Mesodermal cell (in vitro differentiated cells): ENCODE measurements around the gene ZNF576. TPM values are rescaled to one million over a fixed set of nuclear protein-coding genes. Genes with fewer than 3 reads are reported as not detected.
"Not testable (repeated sequence)": the region's sequence is repeated elsewhere in the genome, so short reads cannot be mapped to it uniquely, and the experiment has no call there.

Experiments
- H3K27ac ChIP-seq: 2 replicates; pipeline ENCODE4 v1.7.0; 2013; ENCODE audit warnings: mild to moderate bottlenecking, low read depth, low read length, moderate library complexity; ENCODE audit not compliant: severe bottlenecking
- H3K36me3 ChIP-seq: 2 replicates; pipeline ENCODE4 v1.7.1; 2013; ENCODE audit warnings: mild to moderate bottlenecking, low read length, moderate library complexity; ENCODE audit not compliant: control insufficient read depth, insufficient read depth
- H3K4me1 ChIP-seq: one replicate; pipeline ENCODE4 v1.7.1; 2013; ENCODE audit warnings: mild to moderate bottlenecking, low read length; ENCODE audit not compliant: insufficient read depth, control insufficient read depth, poor library complexity, severe bottlenecking
- H3K4me3 ChIP-seq: 2 replicates; pipeline ENCODE4 v1.7.0; 2013; ENCODE audit warnings: low read length, control low read depth, mild to moderate bottlenecking; ENCODE audit not compliant: insufficient read depth, poor library complexity, severe bottlenecking; ENCODE audit errors: extremely low read depth
- H3K9me3 ChIP-seq: 2 replicates; pipeline ENCODE4 v1.7.1; 2013; ENCODE audit warnings: mild to moderate bottlenecking, low read length, moderate library complexity; ENCODE audit not compliant: control insufficient read depth
- WGBS, 2 experiments: methylation state at CpG; one replicate each; pipeline ENCODE4 v1.1.5; 2013; ENCODE audit warnings: missing lambda C conversion rate in 2 of 2; ENCODE audit not compliant: insufficient coverage in 2 of 2; 5-methylcytosine and 5-hydroxymethylcytosine counted together
- polyA plus RNA-seq, 2 experiments: library from polyadenylated mRNA; stranded (reverse); fragments of 50-300 nt; gene quantifications; one replicate each; pipeline ENCODE4 v1.2.3, GENCODE V29; 2013

Gene ZNF576
- 8.4 TPM for polyA plus RNA-seq (2013, experiment 1 of 2)
- polyA plus RNA-seq (2013, experiment 2 of 2): 8.9 TPM

- no peaks in the 10 kb centered on the region for H3K4me1 ChIP-seq
- peaks cover 60% of the 10 kb centered on the region for H3K36me3 ChIP-seq
- no peaks in the 10 kb centered on the region for H3K9me3 ChIP-seq
- H3K4me3 ChIP-seq: peak within 1 kb of the TSS; percentile 83
- 0% methylated on average over 35 to 59 of the region's 60 CpGs for WGBS, 2 experiments
- peak within 1 kb of the TSS; percentile 100 for H3K27ac ChIP-seq
Observed at GRCh38 chr19:43595999-43596841, at the start of gene ZNF576, which contains the start of gene IRGQ. Gene ZNF576 (plus strand): TSS chr19:43596595. CDS start chr19:43597109, 514 bp downstream. Gene IRGQ (minus strand): TSS chr19:43596134. CDS start chr19:43595338, 796 bp downstream.

- not testable (repeated sequence) for H3K4me3 ChIP-seq, H3K4me1 ChIP-seq, H3K9me3 ChIP-seq, H3K27ac ChIP-seq
- H3K36me3 ChIP-seq: peaks cover 81% of the 10 kb centered on the region
- no CpG with 5 or more reads among the region's 24 CpGs for WGBS, 2 experiments
Observed at GRCh38 chr19:43547926-43548325, 48.5 kb upstream of the ZNF576 start.

GRCh38 chr19:43548706-43549105 is 47.7 kb upstream of the ZNF576 start:
- no peak overlapping the region for H3K4me3 ChIP-seq
- no peaks in the 10 kb centered on the region for H3K9me3 ChIP-seq
- H3K27ac ChIP-seq: no peak overlapping the region
- H3K36me3 ChIP-seq: peaks cover 80% of the 10 kb centered on the region
- no peaks in the 10 kb centered on the region for H3K4me1 ChIP-seq
- WGBS, 2 experiments: 83 to 100% methylated on average over 1 of the region's 2 CpGs

- WGBS, 2 experiments: 87 to 91% methylated on average over 11 to 17 of the region's 23 CpGs
- peaks cover 77% of the 10 kb centered on the region for H3K36me3 ChIP-seq
- no peak overlapping the region for H3K27ac ChIP-seq
- no peaks in the 10 kb centered on the region for H3K4me1 ChIP-seq
- no peak overlapping the region for H3K4me3 ChIP-seq
- H3K9me3 ChIP-seq: no peaks in the 10 kb centered on the region
Observed at GRCh38 chr19:43551399-43552197, 44.8 kb upstream of the ZNF576 start.

- no peak overlapping the region for H3K27ac ChIP-seq
- H3K9me3 ChIP-seq: no peaks in the 10 kb centered on the region
- peaks cover 72% of the 10 kb centered on the region for H3K36me3 ChIP-seq
- no peaks in the 10 kb centered on the region for H3K4me1 ChIP-seq
- no CpG with 5 or more reads among the region's 3 CpGs for WGBS, 2 experiments
- H3K4me3 ChIP-seq: no peak overlapping the region
Observed at GRCh38 chr19:43552198-43552450, 44.3 kb upstream of the ZNF576 start.

- H3K36me3 ChIP-seq: peaks cover 72% of the 10 kb centered on the region
- H3K27ac ChIP-seq: no peak overlapping the region
- no peaks in the 10 kb centered on the region for H3K4me1 ChIP-seq
- no peaks in the 10 kb centered on the region for H3K9me3 ChIP-seq
- no peak overlapping the region for H3K4me3 ChIP-seq
- WGBS, 2 experiments: 100% methylated on average over 1 of the region's 3 CpGs
Observed at GRCh38 chr19:43552616-43553015, 43.8 kb upstream of the ZNF576 start.

GRCh38 chr19:43553656-43554055 is 42.7 kb upstream of the ZNF576 start:
- H3K4me3 ChIP-seq: no peak overlapping the region
- H3K27ac ChIP-seq: no peak overlapping the region
- 94 to 95% methylated on average over 4 of the region's 4 CpGs for WGBS, 2 experiments
- no peaks in the 10 kb centered on the region for H3K9me3 ChIP-seq
- H3K4me1 ChIP-seq: no peaks in the 10 kb centered on the region
- peaks cover 76% of the 10 kb centered on the region for H3K36me3 ChIP-seq

GRCh38 chr19:43554317-43554895 is 42.0 kb upstream of the ZNF576 start:
- no peak overlapping the region for H3K27ac ChIP-seq
- H3K4me1 ChIP-seq: no peaks in the 10 kb centered on the region

GRCh38 chr19:43555185-43555770 is 41.1 kb upstream of the ZNF576 start:
- Histone ChIP-seq H3K4me3 (no peak overlapping the region), H3K27ac (no peak overlapping the region), H3K4me1 (no peaks in the 10 kb centered on the region), H3K9me3 (no peaks in the 10 kb centered on the region), H3K36me3 (peaks cover 70% of the 10 kb centered on the region)
- WGBS, 2 experiments: 29 to 39% methylated on average over 3 to 6 of the region's 8 CpGs

More at GRCh38 chr19:43554317-43554895, 42.0 kb upstream of the ZNF576 start:
- peaks cover 74% of the 10 kb centered on the region for H3K36me3 ChIP-seq
- H3K4me3 ChIP-seq: no peak overlapping the region
- WGBS, 2 experiments: 95 to 96% methylated on average over 15 of the region's 15 CpGs
- H3K9me3 ChIP-seq: no peaks in the 10 kb centered on the region

- WGBS, 2 experiments: 89 to 97% methylated on average over 2 to 4 of the region's 6 CpGs
Observed at GRCh38 chr19:43560687-43561086, 35.7 kb upstream of the ZNF576 start.

More at GRCh38 chr19:43560687-43561086, 35.7 kb upstream of the ZNF576 start:
- no peaks in the 10 kb centered on the region for H3K9me3 ChIP-seq
- H3K36me3 ChIP-seq: peaks cover 45% of the 10 kb centered on the region
- no peak overlapping the region for H3K27ac ChIP-seq
- no peaks in the 10 kb centered on the region for H3K4me1 ChIP-seq
- H3K4me3 ChIP-seq: no peak overlapping the region
